ENCODE data around the gene LLPH.

Gene LLPH

GRCh38 chr12:66162701-66163100 is 32.2 kb upstream of the LLPH start:
- Histone ChIP-seq H3K4me3 (ENCODE audit: low read depth, low read length) (no peak overlapping the region), H3K27ac (ENCODE audit: extremely low read depth, low read depth, low read length) (no peak overlapping the region), H3K36me3 (ENCODE audit: control insufficient read depth in 2 of 2, insufficient read depth in 1 of 2, low read length in 2 of 2) (peaks cover 0 to 9% of the 10 kb centered on the region in 2 experiments; a peak in 1 of 3 replicates), H3K9me3 (ENCODE audit: control insufficient read depth, insufficient read depth, low read depth, low read length) (no peaks in the 10 kb centered on the region), H3K4me1 (ENCODE audit: control insufficient read depth, insufficient read depth, low read length) (0 out of 2 replicates have a peak, but pooled peaks cover 2% of the 10 kb centered on the region)
- TF ChIP-seq ZNF580 (tag by site-specific recombination; IDR thresholded peaks at IDR 0.05) = no peak
- TF ChIP-seq PRDM4 (tag by site-specific recombination; IDR thresholded peaks at IDR 0.05) = no peak
- TF ChIP-seq ZNF560 (tag by site-specific recombination; IDR thresholded peaks at IDR 0.05; ENCODE audit: borderline replicate concordance) = no peak
- no peak for TF ChIP-seq ZNF354C (tag by site-specific recombination; IDR thresholded peaks at IDR 0.05; ENCODE audit: borderline replicate concordance, low read depth)
- TF ChIP-seq ZNF132 (tag by site-specific recombination; IDR thresholded peaks at IDR 0.05; ENCODE audit: borderline replicate concordance) = no peak
- no peak for TF ChIP-seq ZNF114 (tag by site-specific recombination; IDR thresholded peaks at IDR 0.05)
- TF ChIP-seq ZNF280C (tag by site-specific recombination; IDR thresholded peaks at IDR 0.05) = no peak
- TF ChIP-seq ZNF571 (tag by site-specific recombination; IDR thresholded peaks at IDR 0.05) = no peak
- no peak for TF ChIP-seq PBX3 (CRISPR knock-in tag; IDR thresholded peaks at IDR 0.05)
- no peak for TF ChIP-seq SP3 (tag by site-specific recombination; IDR thresholded peaks at IDR 0.05)
- TF ChIP-seq WT1 (tag by site-specific recombination; IDR thresholded peaks at IDR 0.05) = no peak
- no peak for TF ChIP-seq ZNF621 (tag by site-specific recombination; IDR thresholded peaks at IDR 0.05)
- no peak for TF ChIP-seq ZNF791 (tag by site-specific recombination; IDR thresholded peaks at IDR 0.05)
- TF ChIP-seq SCRT1 (tag by site-specific recombination; IDR thresholded peaks at IDR 0.05; ENCODE audit: borderline replicate concordance) = no peak
- no peak for TF ChIP-seq ZNF366 (tag by site-specific recombination; conservative IDR thresholded peaks at IDR 0.05)
- no peak for TF ChIP-seq ZNF776 (tag by site-specific recombination; IDR thresholded peaks at IDR 0.05; ENCODE audit: borderline replicate concordance)
- TF ChIP-seq ZNF629 (tag by site-specific recombination; IDR thresholded peaks at IDR 0.05) = no peak
- no peak for TF ChIP-seq ZNF623 (tag by site-specific recombination; IDR thresholded peaks at IDR 0.05)
- TF ChIP-seq ZNF433 (tag by site-specific recombination; IDR thresholded peaks at IDR 0.05; ENCODE audit: low read depth) = no peak
- CTCF ChIA-PET = interaction anchor here (0.8 kb wide), 1 partner anchor 31 kb away, joined by 3 read pairs; no protein-coding TSS in a partner anchor
- POLR2A ChIA-PET = no interaction called here

GRCh38 chr12:66160704-66161103 is 30.2 kb upstream of the LLPH start:
- ChIA-PET POLR2A (no interaction called here), CTCF (interaction anchor here (1.4 kb wide), 1 partner anchor 15 kb away, joined by 4 read pairs; no protein-coding TSS in a partner anchor)
- no peaks in the 10 kb centered on the region for H3K9me3 ChIP-seq (ENCODE audit: control insufficient read depth, insufficient read depth, low read depth, low read length)

More at GRCh38 chr12:66160704-66161103, 30.2 kb upstream of the LLPH start:
- Histone ChIP-seq H3K27ac (ENCODE audit: extremely low read depth, low read depth, low read length) (no peak overlapping the region), H3K4me1 (ENCODE audit: control insufficient read depth, insufficient read depth, low read length) (0 out of 2 replicates have a peak, but pooled peaks cover 2% of the 10 kb centered on the region), H3K4me3 (ENCODE audit: low read depth, low read length) (no peak overlapping the region), H3K36me3 (ENCODE audit: control insufficient read depth in 2 of 2, insufficient read depth in 1 of 2, low read length in 2 of 2) (peaks cover 0 to 6% of the 10 kb centered on the region in 2 experiments; a peak in 1 of 3 replicates)
- no peak for TF ChIP-seq OVOL3 (tag by site-specific recombination; IDR thresholded peaks at IDR 0.05)
- TF ChIP-seq ZNF596 (tag by site-specific recombination; IDR thresholded peaks at IDR 0.05) = no peak
- TF ChIP-seq ZNF76 (tag by site-specific recombination; IDR thresholded peaks at IDR 0.05; ENCODE audit: borderline replicate concordance, low read depth) = no peak
